PC-9 (cell line): ENCODE measurements around the gene COG4. TPM values are rescaled to one million over a fixed set of nuclear protein-coding genes. Genes with fewer than 3 reads are reported as not detected.

Source experiments
- BruUV-seq: library from RNA; stranded (reverse); fragments of 400-500 nt; replicated peaks from 2 replicates; lab custom pipeline; 2021; lab: Mats Ljungman, UMichigan
- CTCF ChIA-PET: fragments of 300-600 bp; sonication (Branson Sonifier 250); formaldehyde crosslinking; loops from one replicate; lab custom pipeline; 2022; ENCODE audit warnings: antibody characterized with exemption; lab: Charles Lee
- POLR2A ChIA-PET: fragments of 300-600 bp; sonication (Branson Sonifier 250); formaldehyde crosslinking; loops from one replicate; lab custom pipeline; 2022; ENCODE audit warnings: antibody characterized with exemption; ENCODE audit not compliant: unreplicated experiment; lab: Charles Lee
- DNase-seq, 2 experiments: peaks; one replicate each; pipeline versions ENCODE4 v3.0.0 to v3.0.0-alpha.2; 2015 to 2022; ENCODE audit warnings: mixed read lengths in 1 of 2
- H2AFZ ChIP-seq: fragments of 200-600 bp; sonication (generic); 2 replicates; pipeline ENCODE4 v1.8.1; 2017; ENCODE audit warnings: antibody characterized with exemption
- H3F3A ChIP-seq: fragments of 200-600 bp; sonication (generic); 2 replicates; pipeline ENCODE4 v1.8.1; 2017; ENCODE audit warnings: antibody characterized with exemption, mild to moderate bottlenecking, low read depth; ENCODE audit not compliant: insufficient read depth
- H3K27ac ChIP-seq: fragments of 200-600 bp; sonication (generic); 2 replicates; pipeline ENCODE4 v1.6.1; 2016; ENCODE audit warnings: mixed run types
- H3K27me3 ChIP-seq: fragments of 200-600 bp; sonication (generic); 2 replicates; pipeline ENCODE4 v1.6.1; 2016; ENCODE audit warnings: low read depth, mixed run types; ENCODE audit not compliant: insufficient read depth
- H3K36me3 ChIP-seq: fragments of 200-600 bp; sonication (generic); 2 replicates; pipeline ENCODE4 v1.6.1; 2016; ENCODE audit warnings: low read depth, mixed run types
- H3K4me1 ChIP-seq: fragments of 200-600 bp; sonication (generic); replicated peaks from 2 replicates; pipeline ENCODE4 v1.6.1; 2016; ENCODE audit warnings: mixed run types; ENCODE audit not compliant: insufficient read depth
- H3K4me2 ChIP-seq: fragments of 200-600 bp; sonication (generic); 2 replicates; pipeline ENCODE4 v1.6.1; 2017; ENCODE audit warnings: mixed run types
- H3K4me3 ChIP-seq: fragments of 200-600 bp; sonication (generic); 2 replicates; pipeline ENCODE4 v1.6.1; 2016; ENCODE audit warnings: mixed run types
- H3K79me2 ChIP-seq: fragments of 200-600 bp; sonication (generic); 2 replicates; pipeline ENCODE4 v1.6.1; 2017; ENCODE audit warnings: low read depth, mixed run types
- H3K9me2 ChIP-seq: fragments of 200-600 bp; sonication (generic); 2 replicates; pipeline ENCODE4 v1.8.1; 2017; ENCODE audit warnings: mild to moderate bottlenecking; ENCODE audit not compliant: insufficient read depth
- H3K9me3 ChIP-seq: fragments of 200-600 bp; sonication (generic); 2 replicates; pipeline ENCODE4 v1.8.1; 2016; ENCODE audit warnings: low read depth; ENCODE audit not compliant: insufficient read depth
- H4K20me1 ChIP-seq: fragments of 200-600 bp; sonication (generic); 2 replicates; pipeline ENCODE4 v1.8.1; 2017; ENCODE audit not compliant: insufficient read depth
- EZH2 ChIP-seq: fragments of 200-600 bp; sonication (generic); IDR thresholded peaks from 2 replicates; pipeline ENCODE4 v1.8.0; 2017; ENCODE audit warnings: antibody characterized with exemption, low read depth
- intact Hi-C: fragments of 100-400 bp; cut with micrococcal nuclease; formaldehyde crosslinking; loops from one replicate; pipeline ENCODE4 v1.10.0; 2022; ENCODE audit not compliant: unreplicated experiment
- total RNA-seq: library from RNA; stranded (reverse); gene quantifications from 2 replicates; pipeline ENCODE4 v1.2.3, GENCODE V29; 2021
- TF ChIP-seq, protein P1 (sequence below): fragments of 200-600 bp; sonication (generic); conservative IDR thresholded peaks from 2 replicates; pipeline ENCODE4 v1.6.1; 2017; ENCODE audit warnings: mixed run types, antibody characterized with exemption, mild to moderate bottlenecking, moderate library complexity

The COG4 gene
- total RNA-seq, 1 experiment from 2014 or later: 61.1 TPM

- Histone ChIP-seq H3K4me3 (no peak overlapping the region), H3K4me1 (peaks cover 57% of the 10 kb centered on the region), H3K9me3 (no peaks in the 10 kb centered on the region), H2AFZ (no peak overlapping the region), H3K27me3 (no peaks in the 10 kb centered on the region), H3K27ac (peak overlapping the region; percentile 93), H3K4me2 (peak overlapping the region; percentile 43), H3K79me2 (peaks cover 78% of the 10 kb centered on the region), H3K36me3 (peaks cover 93% of the 10 kb centered on the region), H4K20me1 (peaks cover 46% of the 10 kb centered on the region), H3K9me2 (no peaks in the 10 kb centered on the region), H3F3A (peaks cover 96% of the 10 kb centered on the region)
- TF ChIP-seq, protein P1, sequence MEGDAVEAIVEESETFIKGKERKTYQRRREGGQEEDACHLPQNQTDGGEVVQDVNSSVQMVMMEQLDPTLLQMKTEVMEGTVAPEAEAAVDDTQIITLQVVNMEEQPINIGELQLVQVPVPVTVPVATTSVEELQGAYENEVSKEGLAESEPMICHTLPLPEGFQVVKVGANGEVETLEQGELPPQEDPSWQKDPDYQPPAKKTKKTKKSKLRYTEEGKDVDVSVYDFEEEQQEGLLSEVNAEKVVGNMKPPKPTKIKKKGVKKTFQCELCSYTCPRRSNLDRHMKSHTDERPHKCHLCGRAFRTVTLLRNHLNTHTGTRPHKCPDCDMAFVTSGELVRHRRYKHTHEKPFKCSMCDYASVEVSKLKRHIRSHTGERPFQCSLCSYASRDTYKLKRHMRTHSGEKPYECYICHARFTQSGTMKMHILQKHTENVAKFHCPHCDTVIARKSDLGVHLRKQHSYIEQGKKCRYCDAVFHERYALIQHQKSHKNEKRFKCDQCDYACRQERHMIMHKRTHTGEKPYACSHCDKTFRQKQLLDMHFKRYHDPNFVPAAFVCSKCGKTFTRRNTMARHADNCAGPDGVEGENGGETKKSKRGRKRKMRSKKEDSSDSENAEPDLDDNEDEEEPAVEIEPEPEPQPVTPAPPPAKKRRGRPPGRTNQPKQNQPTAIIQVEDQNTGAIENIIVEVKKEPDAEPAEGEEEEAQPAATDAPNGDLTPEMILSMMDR: no peak
- TF ChIP-seq EZH2: no peak
- DNase-seq: peak in 1 of 2 experiments; percentile 88
- ChIA-PET CTCF (no interaction called here), POLR2A (interaction anchor here (0.7 kb wide), 1 partner anchor 243 kb away, joined by 5 read pairs; no protein-coding TSS in a partner anchor)
- intact Hi-C loops: no loop called here
- no TSS peak for BruUV-seq
These were observed 30.3 kb upstream of the COG4 start for GRCh38 chr16:70553645-70554044.

DNA sequence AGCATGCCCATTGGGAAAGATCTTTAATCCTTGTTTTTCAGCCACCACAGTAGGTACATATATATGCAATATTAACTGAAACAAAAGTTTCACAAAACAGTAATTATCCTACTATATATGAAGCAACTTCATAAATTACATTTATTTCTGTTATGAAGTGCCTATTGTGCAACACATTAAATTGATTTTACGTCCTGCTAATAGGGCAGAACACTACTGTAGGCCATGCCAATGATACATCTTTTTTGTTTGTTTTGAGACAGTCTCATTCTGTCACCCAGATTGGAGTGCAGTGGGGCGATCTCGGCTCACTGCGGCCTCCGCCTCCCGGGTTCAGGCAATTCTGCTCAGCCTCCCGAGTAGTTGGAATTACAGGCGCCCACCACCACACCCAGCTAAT, 29.3 kb upstream of the COG4 start:
- intact Hi-C loops: no loop called here
- Histone ChIP-seq H2AFZ (no peak overlapping the region), H3K4me2 (no peak overlapping the region), H3F3A (peaks cover 95% of the 10 kb centered on the region), H3K79me2 (peaks cover 79% of the 10 kb centered on the region), H3K4me3 (no peak overlapping the region), H3K9me3 (no peaks in the 10 kb centered on the region), H3K36me3 (peaks cover 86% of the 10 kb centered on the region), H3K27ac (peak overlapping the region; percentile 93), H3K27me3 (no peaks in the 10 kb centered on the region), H4K20me1 (peaks cover 51% of the 10 kb centered on the region), H3K4me1 (peaks cover 59% of the 10 kb centered on the region), H3K9me2 (no peaks in the 10 kb centered on the region)
- BruUV-seq: no TSS peak
- ChIA-PET POLR2A (no interaction called here), CTCF (no interaction called here)
- no peak for DNase-seq
- TF ChIP-seq, protein P1: no peak
- TF ChIP-seq EZH2: no peak

GRCh38 chr16:70551788-70552187, 28.4 kb upstream of the COG4 start:
- H3K36me3 ChIP-seq: peaks cover 77% of the 10 kb centered on the region
- H3K79me2 ChIP-seq: peaks cover 70% of the 10 kb centered on the region
- peaks cover 59% of the 10 kb centered on the region for H3K4me1 ChIP-seq
- H2AFZ ChIP-seq: no peak overlapping the region
- intact Hi-C loops: no loop called here
- H3K4me3 ChIP-seq: no peak overlapping the region
- no TSS peak for BruUV-seq
- POLR2A ChIA-PET: no interaction called here
- H3K27ac ChIP-seq: peak overlapping the region; percentile 93
- CTCF ChIA-PET: no interaction called here
- no peak overlapping the region for H3K4me2 ChIP-seq
- H3K9me2 ChIP-seq: no peaks in the 10 kb centered on the region
- H3F3A ChIP-seq: peaks cover 88% of the 10 kb centered on the region
- no peaks in the 10 kb centered on the region for H3K27me3 ChIP-seq
- TF ChIP-seq, protein P1: no peak
- TF ChIP-seq EZH2: no peak
- no peaks in the 10 kb centered on the region for H3K9me3 ChIP-seq
- DNase-seq: no peak
- peaks cover 51% of the 10 kb centered on the region for H4K20me1 ChIP-seq
